Activated T-cell treated with anti-CD3 and anti-CD28 coated beads for 48 hours (primary cell): ENCODE measurements around the gene BBS12.
"Not testable (repeated sequence)": the region's sequence is repeated elsewhere in the genome, so short reads cannot be mapped to it uniquely, and the experiment has no call there.

Experiments used
- DNase-seq: peaks from one replicate; pipeline ENCODE4 v3.0.0-alpha.2; 2020; ENCODE audit warnings: low read depth

The BBS12 gene

DNA sequence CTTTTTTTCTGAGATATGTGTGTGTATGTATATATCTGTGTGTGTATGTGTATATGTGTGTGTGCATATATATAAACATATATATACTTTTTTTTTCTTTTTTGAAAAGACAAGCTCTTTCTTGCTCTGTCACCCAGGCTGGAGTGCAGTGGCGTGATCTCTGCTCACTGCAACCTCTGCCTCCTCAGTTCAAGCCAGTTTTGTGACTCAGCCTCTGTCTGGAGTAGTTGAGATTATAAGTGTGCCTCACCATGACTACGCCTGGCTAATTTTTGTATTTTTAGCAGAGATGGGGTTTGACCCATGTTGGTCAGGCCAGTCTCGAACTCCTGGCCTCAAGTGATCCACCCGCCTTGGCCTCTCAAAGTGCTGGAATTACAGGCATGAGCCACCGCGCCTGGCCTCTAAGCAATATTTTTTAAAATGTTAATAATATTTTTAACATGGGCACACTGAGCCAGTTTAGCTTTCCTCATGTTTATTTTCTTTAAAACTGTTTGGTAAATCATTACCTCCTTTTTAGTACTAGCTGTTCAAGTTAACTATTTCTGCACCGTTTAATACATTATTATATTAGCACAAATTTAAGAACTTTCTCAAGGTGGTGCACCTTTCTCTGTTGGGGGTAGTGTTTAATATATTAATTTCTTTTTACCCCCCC is 33.3 kb downstream of the BBS12 start:
- no peak for DNase-seq

DNA sequence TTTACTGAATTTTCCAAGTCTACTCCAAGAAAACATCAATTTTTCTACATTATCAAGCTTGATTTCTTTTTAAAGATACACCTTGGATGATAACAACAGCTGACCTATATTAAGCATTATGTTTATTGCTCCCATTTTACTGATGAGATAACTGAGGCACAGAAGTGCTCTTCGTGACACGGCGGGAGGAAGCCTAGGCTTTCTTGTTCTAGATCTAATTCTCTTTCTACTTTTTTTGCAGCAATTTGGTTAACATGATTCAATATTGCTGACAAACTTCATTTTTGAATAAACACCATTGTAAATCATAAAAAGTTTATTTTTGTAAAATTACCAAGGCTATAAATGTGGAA is 33.8 kb downstream of the BBS12 start:
- no peak for DNase-seq

DNA sequence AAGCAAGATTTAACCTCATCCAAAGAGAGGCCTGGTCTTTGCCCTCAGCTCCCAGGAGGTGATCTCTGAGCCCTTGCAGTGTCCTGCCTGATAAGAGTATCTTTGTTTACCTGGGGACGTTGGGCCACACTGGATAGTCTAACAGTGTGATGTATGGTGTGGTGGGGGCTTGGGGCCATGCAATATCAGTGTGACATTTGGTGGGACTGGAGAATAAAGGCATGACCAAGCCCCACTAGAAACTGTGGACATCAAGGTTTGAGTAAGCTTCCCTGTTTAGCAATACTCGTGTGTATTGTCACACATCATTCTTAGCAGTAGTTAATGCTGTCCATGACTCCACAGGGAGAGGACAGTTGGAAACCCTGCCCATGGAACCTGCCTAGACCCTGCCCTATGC is 34.4 kb downstream of the BBS12 start:
- no peak for DNase-seq

DNA sequence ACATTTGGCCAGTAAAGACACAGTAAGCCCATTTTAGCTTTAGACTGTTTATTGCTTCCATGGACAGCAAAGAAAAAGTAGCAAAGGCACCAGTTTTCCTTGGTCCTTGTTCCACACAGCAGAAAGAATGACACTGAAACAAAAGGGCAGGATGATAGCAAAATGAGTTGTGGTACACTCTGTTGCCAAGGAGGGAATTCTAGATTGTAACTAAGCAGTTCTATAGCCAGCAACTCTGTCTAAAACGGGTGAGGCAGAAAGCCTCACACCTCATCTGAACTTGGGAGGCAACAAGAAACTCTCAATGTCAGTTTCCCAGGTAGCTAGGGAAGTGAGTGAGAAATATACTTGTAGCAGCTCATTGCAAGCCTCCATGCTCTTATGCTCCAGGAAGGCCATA is 39.2 kb downstream of the BBS12 start:
- no peak for DNase-seq

DNA sequence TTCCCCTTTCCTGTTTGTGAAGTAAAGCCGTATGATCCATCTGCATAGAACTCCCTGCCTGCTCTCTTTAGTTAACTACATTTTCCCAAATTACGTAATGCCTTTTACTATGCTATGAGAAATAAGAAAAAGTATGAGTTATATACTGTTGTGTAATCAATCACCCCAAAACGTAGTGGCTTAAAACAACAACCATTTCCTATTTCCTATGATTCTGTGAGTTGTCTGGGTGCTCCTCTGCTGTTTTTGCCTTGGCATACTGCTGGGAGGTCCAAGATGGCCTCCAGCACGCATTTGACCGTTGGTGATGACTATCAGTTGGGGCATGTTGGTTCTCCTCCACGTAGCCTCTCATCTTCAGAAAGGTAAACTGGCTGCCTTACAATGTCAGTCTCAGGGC is 39.8 kb downstream of the BBS12 start:
- no peak for DNase-seq

DNA sequence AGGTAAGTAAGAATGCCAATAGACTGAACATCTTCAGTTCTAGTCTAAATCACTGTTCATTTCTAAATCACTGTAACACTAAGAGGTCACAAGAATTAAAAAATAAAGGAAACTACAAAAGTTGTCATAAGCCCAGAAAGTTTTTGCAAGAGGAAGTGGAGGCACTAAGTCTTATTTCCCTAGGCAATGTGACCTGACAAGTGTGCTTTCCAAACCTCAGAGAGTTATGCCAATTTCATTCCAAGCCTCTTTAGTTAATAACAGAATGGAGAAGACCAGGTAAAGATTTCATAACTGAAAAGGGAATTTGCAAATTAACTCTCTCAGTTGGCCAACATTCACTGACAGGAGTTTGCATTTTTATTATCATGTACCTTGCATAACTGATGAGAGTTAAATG is 40.5 kb downstream of the BBS12 start:
- no peak for DNase-seq

DNA sequence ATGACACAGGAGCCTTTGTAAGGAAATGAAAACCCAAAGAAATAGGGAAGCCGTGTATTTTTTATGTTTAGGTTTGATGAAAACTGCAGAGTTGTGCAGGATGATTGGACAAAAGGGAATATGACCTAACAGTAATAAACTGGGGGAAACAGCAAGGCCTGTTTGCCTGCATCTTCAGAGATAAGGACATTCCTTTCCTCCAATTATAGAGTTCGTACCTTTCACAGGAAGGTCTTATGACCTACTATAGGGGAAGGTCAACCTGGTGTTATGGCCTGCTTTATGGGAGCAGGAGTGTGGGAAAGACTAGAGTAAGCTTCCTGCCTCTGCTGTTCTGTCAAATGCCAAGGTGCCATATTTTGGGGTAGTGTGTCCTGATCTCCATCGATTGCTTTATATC is 42.5 kb downstream of the BBS12 start:
- no peak for DNase-seq

DNA sequence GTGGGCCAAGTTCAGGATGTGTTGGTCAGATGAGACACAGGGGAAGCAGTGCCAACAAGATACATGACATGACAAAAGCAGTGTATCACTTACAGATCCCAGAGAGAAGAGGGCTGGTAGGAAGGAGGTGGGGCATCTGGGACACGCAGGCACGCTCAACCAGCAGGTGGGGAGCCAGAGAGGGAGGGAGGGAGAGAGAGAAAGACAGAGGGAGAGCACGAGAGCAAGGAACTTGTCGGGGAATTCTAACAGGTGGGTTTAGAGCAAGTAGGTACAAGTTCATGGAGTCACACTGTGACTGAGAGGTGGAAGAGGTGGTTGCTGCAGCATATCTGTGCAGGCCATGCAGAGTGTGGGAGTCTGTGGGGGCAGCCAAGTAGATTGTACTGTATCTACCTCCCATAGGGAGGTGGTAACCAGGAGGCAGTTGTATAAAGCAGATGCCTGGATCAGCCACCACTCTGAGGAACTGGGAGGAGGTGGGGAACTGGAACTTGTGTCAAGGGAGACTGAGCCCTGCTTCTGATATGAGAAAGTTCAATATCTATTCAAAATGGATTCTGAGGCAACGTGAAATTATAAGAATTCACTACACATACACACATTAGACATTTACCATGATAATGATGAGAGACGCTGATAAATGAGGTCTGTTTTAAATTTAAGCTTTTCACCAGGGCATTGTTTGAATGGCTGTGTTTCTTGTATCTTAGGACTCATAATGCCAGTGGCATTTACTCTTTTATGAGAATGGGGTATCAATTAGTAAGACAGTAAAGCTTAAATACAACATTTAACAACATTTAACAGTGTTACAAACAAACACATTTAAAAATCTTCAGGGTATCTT is 43.7 kb downstream of the BBS12 start:
- no peak for DNase-seq

DNA sequence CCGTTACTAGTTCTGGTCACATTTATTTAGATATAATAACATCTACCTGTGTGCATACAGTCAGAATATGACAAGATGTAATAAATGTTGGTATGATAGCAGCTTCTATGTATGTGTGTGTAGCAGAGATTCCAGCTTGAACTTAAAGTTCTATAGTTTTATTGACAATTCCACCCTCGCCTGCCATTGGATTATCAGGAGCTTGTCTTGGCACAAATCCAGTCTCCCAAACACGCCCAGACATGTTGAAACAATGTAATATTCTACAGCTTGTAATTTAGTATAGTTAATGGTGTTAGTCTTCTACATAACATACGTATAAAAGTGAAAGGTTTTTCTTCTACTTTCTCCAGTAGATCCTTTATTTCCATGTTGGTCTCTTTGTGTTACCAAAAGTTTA is 44.4 kb downstream of the BBS12 start:
- DNase-seq = no peak

DNA sequence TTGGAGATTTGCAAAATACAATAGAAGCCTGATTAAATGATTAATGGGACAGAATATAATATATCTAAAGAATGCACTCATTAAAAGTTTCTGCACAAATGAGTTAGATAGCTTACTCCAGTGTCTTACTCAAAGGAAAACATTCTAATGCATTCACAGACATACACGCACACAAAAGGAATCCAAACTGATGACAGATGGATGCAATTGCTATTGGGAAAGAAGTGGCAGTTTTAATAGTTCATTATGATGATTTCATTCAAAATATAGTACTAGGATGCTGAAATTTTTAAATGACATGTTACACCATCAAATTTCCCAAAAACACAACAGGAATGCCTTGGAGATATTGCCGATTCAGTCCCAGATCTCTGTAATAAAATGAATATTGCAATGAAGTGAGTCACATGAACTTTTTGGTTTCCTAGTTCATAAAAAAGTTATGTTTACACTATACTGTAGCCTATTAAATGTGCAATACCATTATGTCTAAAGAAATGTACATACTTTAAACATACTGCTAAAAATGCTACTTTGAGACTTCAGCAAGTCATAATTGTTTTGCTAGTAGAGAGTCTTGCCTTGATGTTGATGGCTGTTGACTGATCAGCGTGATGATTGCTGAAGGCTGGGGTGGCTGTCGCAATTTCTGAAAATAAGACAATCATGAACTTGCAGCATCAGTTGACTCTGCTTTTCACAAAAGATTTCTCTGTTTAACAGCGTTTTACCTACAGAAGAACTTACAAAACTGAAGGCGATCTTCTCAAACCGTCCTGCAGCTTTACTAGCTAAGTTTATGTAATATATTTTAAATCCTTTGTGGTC is 45.6 kb downstream of the BBS12 start:
- no peak for DNase-seq

DNA sequence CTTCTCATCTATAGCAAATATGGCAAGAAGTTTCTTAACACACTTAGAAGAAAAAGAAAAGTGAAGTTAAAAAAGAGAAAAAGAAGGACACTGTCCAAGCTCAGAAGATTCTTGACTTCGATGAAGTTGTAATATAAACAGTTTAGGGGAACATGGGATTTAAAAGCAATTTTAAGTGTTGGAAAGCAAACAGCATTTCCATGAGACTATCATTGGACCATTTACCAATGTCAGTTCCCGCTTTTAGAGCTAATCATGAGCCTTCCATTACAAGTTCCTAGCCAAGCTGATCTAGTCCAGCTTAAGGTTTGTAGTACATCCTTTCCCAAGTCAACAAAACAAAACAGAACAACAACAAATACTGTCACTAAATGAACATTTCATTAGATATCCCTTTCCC is 49.0 kb downstream of the BBS12 start:
- no peak for DNase-seq

DNA sequence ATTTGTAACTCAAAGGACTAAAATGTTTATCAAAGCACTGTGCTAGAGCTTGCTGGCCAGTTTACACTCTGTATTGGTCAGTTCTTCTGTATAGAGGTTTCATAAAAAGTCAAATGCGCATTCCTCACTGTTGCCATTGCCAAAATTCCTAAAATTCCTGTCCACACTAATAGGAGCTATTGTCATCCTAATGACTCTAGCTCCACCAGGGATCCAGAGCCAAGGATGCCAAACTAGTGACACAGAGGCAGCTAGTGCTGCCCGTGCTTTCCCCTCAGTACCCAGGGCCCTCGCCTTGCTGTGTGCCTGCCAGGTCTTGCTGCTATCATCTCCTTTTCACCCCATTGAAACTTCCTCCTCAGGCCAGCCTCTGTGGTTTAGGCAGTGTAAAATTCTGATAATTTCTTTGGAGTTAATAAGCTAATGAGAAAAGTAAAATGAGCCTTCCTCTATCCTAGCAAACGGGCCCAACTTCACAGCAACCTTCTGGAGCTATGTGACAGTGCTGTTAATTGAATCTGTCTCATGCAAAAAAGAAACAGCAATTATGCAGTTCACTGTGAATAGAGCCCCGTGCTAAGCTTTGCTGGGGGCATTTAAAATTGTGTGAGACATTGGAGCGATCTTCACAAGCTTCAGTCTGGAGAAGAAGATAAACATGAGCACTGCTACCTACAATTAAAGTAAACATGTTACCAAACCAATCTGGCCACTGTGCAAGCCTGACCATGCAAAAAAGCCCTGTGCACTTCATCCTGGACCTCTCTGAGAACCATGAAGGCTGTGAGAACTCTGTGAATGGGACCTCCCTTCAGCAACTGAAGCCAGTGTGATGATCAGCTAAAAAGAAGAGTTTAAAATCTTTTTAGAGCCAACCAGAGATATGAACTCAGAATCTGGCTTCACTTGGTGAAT is 51.1 kb downstream of the BBS12 start:
- no peak for DNase-seq

DNA sequence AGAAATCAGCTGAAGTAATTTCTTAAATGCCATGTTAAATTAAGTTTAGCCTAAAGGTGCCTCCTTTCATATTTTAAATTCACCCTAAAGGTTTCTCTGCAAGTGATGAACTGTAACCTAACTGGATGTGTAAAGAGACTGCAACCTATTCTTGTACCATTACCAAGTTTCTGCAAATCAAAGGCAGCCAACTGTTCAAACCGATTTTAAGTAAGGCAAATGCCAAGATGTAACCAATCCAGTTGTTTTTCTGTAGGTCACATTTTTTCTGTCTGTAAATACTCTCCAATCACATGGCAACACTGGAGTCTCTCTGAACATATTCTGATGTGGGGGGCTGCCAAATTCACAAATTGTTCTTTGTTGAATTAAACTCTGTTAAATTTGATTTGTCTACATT is 51.8 kb downstream of the BBS12 start:
- no peak for DNase-seq

DNA sequence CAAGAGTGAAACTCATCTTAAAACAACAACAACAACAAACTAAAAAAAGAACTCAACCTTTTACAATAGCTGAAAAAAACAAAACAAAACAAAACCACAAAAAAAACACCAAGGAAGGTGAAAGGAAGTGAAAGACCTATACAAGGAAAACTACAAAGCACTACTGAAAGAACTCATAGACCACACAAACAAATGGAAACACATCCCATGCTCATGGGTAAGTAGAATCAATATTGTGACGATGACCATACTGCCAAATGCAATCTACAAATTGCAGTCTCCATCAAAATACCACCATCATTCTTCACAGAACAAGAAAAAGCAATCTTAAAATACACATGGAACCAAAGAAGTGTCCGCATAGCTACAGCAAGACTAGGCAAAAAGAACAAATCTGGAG is 52.6 kb downstream of the BBS12 start:
- no peak for DNase-seq

DNA sequence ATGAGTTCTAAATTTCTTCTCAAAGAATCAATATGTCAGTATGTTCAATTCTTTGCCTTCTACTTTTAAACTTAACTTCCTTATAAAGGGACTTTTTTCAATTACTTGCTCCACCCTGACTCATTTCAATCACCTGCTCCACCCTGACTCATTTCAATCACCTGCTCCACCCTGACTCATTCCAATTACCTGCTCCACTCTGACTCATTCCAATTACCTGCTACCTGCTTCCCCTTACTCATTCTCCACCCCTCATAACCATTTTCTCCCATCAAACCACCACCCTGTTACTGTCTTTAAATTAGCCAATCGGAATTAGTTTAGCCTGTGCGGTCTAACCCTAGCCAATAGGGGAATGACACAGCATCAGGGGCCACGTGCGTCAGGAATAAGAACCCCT is 53.8 kb downstream of the BBS12 start:
- DNase-seq = not testable (repeated sequence)

DNA sequence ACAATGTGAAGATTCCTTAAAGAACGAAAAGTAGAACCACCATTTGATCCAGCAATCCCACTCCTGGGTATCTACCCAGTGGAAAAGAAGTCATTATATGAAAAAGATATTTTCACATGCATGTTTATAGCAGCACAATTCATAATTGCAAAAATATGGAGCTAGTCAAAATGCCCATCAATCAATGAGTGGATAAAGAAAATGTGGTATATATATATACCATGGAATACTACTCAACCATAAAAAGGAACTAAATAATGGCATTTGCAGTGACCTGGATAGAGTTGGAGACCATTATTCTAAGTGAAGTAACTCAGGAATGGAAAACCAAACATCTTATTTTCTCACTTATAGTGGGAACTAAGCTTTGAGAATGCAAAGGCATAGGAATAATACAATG is 54.4 kb downstream of the BBS12 start:
- not testable (repeated sequence) for DNase-seq

DNA sequence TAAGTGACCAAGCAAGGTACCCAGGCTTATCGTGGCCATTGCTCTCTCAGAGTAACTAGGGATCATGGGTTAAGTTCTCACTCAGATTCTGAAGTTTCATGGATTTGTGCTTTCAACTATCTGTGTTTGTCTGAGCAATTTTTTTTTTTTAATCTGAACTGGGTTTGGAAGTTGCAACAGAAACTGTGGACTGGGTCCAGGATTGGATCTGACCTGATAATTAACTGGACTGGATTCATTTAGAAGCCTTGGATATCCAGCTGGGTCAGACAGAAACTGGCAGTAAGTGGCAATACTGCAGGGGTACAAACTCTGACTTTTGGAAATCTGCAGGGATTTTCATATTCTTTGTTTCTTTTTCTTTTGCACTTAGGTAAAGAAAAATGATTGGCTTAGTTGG is 55.4 kb downstream of the BBS12 start:
- DNase-seq = no peak

DNA sequence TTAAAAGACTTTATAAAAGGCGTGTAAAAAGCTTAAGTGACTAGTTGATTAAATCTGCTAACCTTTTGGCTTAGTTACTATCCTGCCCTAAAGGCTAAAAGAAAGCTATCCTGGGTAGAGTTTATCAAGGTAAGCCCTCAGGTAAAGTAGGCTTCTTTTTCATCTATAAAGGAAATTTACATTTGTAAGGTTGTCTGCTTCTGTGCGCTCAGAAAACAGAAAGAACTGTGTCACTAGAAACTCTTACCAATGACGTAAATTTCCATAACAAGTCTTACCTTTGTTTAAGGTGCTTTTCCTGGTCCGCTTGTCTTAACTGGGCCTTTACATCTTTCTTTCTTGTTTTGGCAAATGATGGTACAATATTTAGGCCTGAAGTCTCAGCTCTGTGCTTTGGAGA is 56.4 kb downstream of the BBS12 start:
- no peak for DNase-seq

DNA sequence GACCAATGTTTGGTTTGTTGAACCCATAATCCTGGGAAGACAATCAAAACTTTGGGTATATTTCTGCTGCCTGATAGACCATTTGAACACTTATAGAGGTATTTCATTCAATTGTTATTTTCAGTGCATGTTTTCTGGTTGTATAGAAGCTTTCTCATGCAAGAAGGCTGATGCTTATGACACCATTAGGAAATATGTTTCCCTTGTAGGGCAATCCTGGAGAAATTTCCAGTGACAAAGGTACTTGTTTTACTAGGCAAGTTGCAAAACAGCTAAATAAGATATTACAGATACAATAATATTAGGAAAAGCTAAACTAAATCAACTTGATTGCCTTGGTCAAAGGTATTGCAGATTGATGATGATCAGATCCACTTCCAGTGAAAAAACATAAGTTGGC is 61.3 kb downstream of the BBS12 start:
- no peak for DNase-seq
